Measurements from ENCODE around the gene ZSCAN10.

The ZSCAN10 gene

DNA sequence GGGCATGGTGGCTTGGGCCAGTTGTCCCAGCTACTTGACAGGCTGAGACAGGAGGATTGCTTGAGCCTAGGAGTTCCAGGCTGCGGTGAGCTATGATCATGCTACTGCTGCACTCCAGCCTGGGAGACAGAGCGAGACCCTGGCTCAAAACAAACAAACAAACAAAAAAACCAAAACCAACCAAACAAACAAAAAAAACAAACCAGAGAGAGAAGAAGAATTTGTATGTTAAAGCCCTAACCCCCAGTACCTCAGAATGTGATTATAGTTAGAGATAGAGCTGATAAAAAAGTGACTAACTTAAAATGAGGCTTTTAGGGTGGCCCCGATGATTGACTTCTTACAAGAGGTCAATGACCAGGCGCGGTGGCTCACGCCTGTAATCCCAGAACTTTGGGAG is 54.4 kb downstream of the ZSCAN10 start:
- TF ChIP-seq, protein P1, sequence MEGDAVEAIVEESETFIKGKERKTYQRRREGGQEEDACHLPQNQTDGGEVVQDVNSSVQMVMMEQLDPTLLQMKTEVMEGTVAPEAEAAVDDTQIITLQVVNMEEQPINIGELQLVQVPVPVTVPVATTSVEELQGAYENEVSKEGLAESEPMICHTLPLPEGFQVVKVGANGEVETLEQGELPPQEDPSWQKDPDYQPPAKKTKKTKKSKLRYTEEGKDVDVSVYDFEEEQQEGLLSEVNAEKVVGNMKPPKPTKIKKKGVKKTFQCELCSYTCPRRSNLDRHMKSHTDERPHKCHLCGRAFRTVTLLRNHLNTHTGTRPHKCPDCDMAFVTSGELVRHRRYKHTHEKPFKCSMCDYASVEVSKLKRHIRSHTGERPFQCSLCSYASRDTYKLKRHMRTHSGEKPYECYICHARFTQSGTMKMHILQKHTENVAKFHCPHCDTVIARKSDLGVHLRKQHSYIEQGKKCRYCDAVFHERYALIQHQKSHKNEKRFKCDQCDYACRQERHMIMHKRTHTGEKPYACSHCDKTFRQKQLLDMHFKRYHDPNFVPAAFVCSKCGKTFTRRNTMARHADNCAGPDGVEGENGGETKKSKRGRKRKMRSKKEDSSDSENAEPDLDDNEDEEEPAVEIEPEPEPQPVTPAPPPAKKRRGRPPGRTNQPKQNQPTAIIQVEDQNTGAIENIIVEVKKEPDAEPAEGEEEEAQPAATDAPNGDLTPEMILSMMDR (IDR thresholded peaks at IDR 0.05; ENCODE audit: insufficient read depth, low read depth, low read length, missing control alignments): no peak
- no peak overlapping the region for H3K4me3 ChIP-seq (ENCODE audit: low read length)
- no peak for DNase-seq (ENCODE audit: low read depth)

DNA sequence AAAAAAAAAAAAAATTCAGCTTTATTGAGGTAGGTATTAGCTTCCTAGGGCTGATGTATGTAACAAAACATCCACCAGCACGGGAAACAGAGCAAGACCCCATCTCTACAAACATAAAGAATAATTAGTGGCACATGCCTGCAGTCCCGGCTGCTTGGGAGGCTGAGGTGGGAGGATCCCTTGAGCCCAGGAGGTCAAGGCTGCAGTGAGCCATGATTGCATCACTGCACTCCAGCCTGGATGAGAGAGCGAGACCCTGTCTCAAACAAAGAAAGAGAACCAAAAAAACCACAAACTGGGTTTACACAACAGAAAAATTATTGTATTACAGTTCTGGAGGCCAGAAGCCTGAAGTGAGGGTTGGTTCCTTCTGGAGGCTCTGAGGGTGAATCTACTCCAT is 56.7 kb downstream of the ZSCAN10 start:
- DNase-seq (ENCODE audit: low read depth): no peak
- no peak overlapping the region for H3K4me3 ChIP-seq (ENCODE audit: low read length)
- TF ChIP-seq, protein P1 (IDR thresholded peaks at IDR 0.05; ENCODE audit: insufficient read depth, low read depth, low read length, missing control alignments): no peak

DNA sequence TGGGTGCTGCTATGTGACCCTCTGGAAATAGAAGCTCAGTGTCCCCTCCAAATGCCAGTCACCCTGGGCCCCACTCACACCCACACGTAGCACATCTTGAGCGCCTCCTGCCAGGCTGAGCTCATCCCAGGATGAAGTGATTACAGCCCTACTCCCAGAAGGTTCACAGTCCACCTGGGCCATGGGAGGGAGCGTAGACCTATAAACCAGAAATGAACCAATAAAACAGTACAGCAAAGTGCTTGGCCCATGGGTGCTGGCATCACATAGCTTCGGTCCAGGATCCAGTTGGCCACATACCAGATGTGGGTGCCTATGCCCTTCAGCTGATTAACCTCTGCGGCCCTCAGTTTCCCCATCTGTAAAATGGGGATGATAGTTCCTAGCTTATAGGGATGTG is 60.2 kb downstream of the ZSCAN10 start:
- TF ChIP-seq, protein P1 (IDR thresholded peaks at IDR 0.05; ENCODE audit: insufficient read depth, low read depth, low read length, missing control alignments): no peak
- no peak overlapping the region for H3K4me3 ChIP-seq (ENCODE audit: low read length)
- no peak for DNase-seq (ENCODE audit: low read depth)

All from epithelial cell of esophagus (primary cell).